HFFc6 (cell line): Measurements from ENCODE around the gene IQGAP3. TPM values are rescaled to one million over a fixed set of nuclear protein-coding genes. Genes with fewer than 3 reads are reported as not detected.

Experiments used
- DNase-seq: peaks from one replicate; pipeline ENCODE4 v3.0.0-alpha.2; 2018
- H3K27ac Mint-ChIP-seq: 2 replicates; pipeline ENCODE4 v1.8.0; 2020; ENCODE audit warnings: mild to moderate bottlenecking, mixed read lengths
- H3K27me3 Mint-ChIP-seq: 2 replicates; pipeline ENCODE4 v1.8.0; 2021; ENCODE audit warnings: mild to moderate bottlenecking, moderate library complexity, mixed read lengths; ENCODE audit not compliant: insufficient read depth
- H3K36me3 Mint-ChIP-seq: 2 replicates; pipeline ENCODE4 v1.8.0; 2021; ENCODE audit warnings: low read depth, mixed read lengths
- H3K4me1 Mint-ChIP-seq: 2 replicates; pipeline ENCODE4 v1.8.0; 2020; ENCODE audit warnings: low read depth, mixed read lengths
- H3K4me3 Mint-ChIP-seq: 2 replicates; pipeline ENCODE4 v1.8.0; 2020; ENCODE audit warnings: mild to moderate bottlenecking, moderate library complexity, mixed read lengths
- H3K9me3 Mint-ChIP-seq: 2 replicates; pipeline ENCODE4 v1.8.0; 2020; ENCODE audit warnings: mild to moderate bottlenecking, mixed read lengths
- total RNA-seq, 6 experiments: library from RNA; stranded (reverse); fragmentation: NEBNext Ultra II Directional; extraction: Animal tissue kit (Norgen Biotek cat#: 25700); gene quantifications; 2 replicates in 1 of 6; 3 replicates in 5 of 6; pipeline ENCODE4 v1.2.3, GENCODE V29; 2021
- TF ChIP-seq, protein P1 (sequence below): fragments of 200-600 bp; sonication (generic); IDR thresholded peaks from 2 replicates; pipeline ENCODE4 v1.5.0; 2021; ENCODE audit warnings: antibody characterized with exemption, mild to moderate bottlenecking

The IQGAP3 gene
- total RNA-seq, 6 experiments from 2014 or later: 13.9 to 33.3 (median 29.0) TPM

DNA sequence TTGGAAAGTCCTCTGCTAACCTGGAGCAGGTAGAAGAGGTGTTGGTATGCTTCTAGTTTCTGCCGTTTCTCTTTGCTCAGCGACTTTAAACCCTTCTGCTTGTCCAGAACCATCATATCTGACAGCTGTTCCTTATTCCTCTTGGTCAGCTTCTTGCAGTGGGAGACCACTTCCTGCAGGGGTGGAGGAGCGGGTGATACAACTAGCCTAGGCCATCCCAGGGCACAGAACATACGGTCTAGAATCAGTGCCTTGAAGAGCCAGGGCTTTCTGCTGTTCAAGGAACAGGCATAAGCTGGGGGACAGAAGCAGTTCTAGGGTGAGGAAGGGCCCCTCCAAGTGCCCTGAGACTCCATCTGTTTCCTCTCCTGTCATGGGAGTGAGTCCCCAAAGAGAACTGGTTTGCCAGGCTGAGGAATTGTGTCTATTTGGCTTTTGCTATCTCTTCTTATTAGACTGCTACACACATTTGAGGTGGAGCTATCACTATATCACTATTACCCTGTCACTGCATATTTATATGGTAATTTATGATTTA is 32.5 kb downstream of the IQGAP3 start:
- TF ChIP-seq, protein P1, sequence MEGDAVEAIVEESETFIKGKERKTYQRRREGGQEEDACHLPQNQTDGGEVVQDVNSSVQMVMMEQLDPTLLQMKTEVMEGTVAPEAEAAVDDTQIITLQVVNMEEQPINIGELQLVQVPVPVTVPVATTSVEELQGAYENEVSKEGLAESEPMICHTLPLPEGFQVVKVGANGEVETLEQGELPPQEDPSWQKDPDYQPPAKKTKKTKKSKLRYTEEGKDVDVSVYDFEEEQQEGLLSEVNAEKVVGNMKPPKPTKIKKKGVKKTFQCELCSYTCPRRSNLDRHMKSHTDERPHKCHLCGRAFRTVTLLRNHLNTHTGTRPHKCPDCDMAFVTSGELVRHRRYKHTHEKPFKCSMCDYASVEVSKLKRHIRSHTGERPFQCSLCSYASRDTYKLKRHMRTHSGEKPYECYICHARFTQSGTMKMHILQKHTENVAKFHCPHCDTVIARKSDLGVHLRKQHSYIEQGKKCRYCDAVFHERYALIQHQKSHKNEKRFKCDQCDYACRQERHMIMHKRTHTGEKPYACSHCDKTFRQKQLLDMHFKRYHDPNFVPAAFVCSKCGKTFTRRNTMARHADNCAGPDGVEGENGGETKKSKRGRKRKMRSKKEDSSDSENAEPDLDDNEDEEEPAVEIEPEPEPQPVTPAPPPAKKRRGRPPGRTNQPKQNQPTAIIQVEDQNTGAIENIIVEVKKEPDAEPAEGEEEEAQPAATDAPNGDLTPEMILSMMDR: no peak
- no peak for DNase-seq
- Mint-ChIP-seq H3K36me3 (peaks cover 37% of the 10 kb centered on the region), H3K27ac (no peak overlapping the region), H3K4me1 (peaks cover 8% of the 10 kb centered on the region; the same call in 1 of the 2 replicates), H3K4me3 (no peak overlapping the region), H3K9me3 (no peaks in the 10 kb centered on the region), H3K27me3 (peaks cover 7% of the 10 kb centered on the region)

DNA sequence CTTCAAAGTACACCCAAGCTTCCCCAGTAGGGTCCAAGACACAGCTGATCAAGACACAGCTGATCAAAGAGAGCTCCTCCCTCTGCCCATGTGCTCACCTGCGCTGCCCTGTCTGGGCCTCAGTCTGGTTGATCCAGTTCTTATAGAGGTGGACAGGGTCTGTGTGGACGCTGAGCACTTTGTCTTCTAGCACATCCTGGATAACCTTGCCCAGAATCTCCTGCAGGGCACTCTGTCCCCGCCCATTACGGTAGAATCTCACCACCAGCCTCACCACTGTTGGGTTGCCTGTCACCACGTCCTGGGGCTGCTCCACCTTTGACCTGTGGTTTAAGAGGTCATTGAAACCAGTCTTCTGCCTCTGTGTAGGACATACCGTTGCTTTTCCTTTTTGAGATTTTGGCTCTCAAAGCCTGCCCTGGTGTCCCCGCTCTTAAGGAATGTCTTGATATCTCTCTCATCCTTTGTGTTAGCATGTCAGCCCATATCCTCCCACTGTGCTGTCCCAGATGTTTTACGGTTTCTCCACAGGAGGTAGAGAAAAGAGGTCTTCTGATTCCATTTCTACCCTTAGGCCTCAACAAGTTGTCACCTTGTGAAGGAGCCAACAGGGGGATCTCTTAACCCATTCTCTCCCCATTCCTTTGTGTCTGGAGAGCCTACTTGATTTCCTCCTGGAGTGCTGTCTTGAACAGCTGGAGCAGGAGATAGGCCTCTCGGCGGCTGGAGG is 33.5 kb downstream of the IQGAP3 start:
- Mint-ChIP-seq H3K36me3 (peaks cover 42% of the 10 kb centered on the region), H3K4me3 (no peak overlapping the region), H3K4me1 (peaks cover 8% of the 10 kb centered on the region; the same call in 1 of the 2 replicates), H3K27ac (no peak overlapping the region), H3K27me3 (peaks cover 7% of the 10 kb centered on the region), H3K9me3 (no peaks in the 10 kb centered on the region)
- no peak for DNase-seq
- TF ChIP-seq, protein P1: no peak

DNA sequence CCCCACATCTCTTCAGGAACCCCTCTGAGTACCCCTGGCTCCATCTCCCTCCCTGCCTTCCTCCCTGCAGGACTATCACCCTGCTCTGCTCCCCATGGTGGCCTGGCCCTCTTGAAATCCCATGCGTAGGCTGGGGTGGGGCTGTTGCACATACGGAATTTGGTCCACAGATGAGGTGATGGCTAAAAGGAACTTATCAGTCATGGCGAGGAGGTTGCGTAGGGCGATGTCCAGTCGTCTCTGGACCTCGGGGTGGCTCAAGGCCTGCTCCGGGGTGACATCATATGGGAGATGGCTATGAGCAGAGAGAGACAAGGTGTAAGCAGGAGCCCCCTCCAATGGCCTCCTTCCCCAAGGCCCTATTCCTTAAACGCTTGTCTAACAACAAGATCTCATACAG is 35.3 kb downstream of the IQGAP3 start:
- peak overlapping the region; percentile 19; the same call in 1 of the 2 replicates for H3K27ac Mint-ChIP-seq
- peaks cover 7% of the 10 kb centered on the region for H3K27me3 Mint-ChIP-seq
- DNase-seq: no peak
- peaks cover 45% of the 10 kb centered on the region for H3K36me3 Mint-ChIP-seq
- no peaks in the 10 kb centered on the region for H3K9me3 Mint-ChIP-seq
- no peak overlapping the region for H3K4me3 Mint-ChIP-seq
- TF ChIP-seq, protein P1: no peak
- H3K4me1 Mint-ChIP-seq: peaks cover 8% of the 10 kb centered on the region; the same call in 1 of the 2 replicates

DNA sequence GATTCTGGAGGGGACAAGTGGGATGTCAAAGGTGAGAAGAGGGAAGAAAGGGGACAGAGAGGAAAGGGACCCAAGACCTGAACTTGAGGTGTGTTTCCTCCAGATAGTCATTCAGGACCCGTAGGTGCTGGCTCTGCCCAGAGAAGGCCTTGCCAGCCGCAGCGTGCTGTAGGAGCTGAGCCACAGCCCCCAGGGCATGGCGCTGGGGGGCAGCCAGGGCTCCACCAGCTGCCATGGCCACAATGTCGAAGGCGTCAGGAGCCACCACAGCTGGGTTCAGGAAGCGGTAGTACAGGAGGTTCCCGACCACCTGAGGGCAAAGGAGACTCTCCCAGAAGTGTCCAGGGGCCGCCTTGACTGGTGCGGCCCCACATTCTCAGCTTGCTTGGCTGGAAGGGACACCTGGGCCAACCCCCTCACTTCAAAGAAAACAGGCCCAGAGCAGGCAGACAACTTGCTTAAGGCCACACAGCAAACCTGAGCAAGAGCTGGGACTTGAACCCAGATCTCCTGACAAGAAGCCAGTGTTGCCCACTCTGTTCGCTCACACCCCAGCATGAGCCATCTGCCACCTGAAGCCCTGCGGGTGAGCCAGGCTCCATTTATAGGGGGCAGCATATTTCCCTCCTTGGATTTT is 37.8 kb downstream of the IQGAP3 start:
- DNase-seq: no peak
- Mint-ChIP-seq H3K27ac (no peak overlapping the region), H3K4me3 (no peak overlapping the region), H3K27me3 (peaks cover 9% of the 10 kb centered on the region), H3K36me3 (peaks cover 41% of the 10 kb centered on the region), H3K4me1 (no peaks in the 10 kb centered on the region), H3K9me3 (no peaks in the 10 kb centered on the region)
- TF ChIP-seq, protein P1: no peak

DNA sequence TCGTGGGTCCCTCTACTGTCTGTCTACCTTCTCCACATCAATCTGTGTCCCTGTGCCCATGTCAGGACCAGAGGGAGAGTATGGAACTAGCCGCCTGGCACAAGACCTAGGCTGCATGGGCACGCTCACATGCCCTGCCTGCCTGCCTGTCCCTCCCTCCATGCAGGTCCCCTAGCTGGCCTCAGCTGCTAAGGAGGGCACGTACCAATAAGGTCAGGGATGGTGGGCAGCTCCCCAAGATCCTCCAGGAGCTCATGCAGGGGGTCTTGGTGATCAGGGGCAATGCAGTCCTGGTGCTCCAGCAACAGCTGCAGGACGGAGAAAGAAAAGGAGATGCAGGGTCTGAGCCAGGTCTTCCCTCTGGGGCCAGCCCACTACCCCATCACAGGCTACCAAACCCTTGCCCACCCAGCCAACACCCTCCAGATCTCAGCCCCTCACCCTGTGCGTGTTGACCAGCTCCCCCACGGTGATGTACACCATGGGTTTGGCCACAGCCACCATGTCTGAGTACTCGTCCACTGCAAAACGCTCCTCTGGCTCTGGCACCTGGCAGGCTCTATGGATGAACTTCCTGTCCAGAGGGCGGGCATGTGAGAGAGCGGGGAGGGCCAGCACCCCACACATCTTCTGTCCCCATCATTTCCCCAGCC is 38.7 kb downstream of the IQGAP3 start:
- no peak for DNase-seq
- H3K4me1 Mint-ChIP-seq: no peaks in the 10 kb centered on the region
- no peak overlapping the region for H3K4me3 Mint-ChIP-seq
- H3K27me3 Mint-ChIP-seq: peaks cover 7% of the 10 kb centered on the region
- H3K9me3 Mint-ChIP-seq: no peaks in the 10 kb centered on the region
- H3K27ac Mint-ChIP-seq: no peak overlapping the region
- TF ChIP-seq, protein P1: no peak
- peaks cover 34% of the 10 kb centered on the region for H3K36me3 Mint-ChIP-seq
